HepG2 (cell line): ENCODE results near the gene DENND2A. TPM values are rescaled to one million over a fixed set of nuclear protein-coding genes. Genes with fewer than 3 reads are reported as not detected.
A peak's percentile ranks its signal among the peaks of the same experiment; 100 is the strongest.

Experiments used
- ADNP ChIP-seq: sonication (generic); formaldehyde crosslinking; IDR thresholded peaks from 2 replicates; pipeline ENCODE4 v1.4.0; 2020; ENCODE audit warnings: missing genetic modification reagents
- ATF7 ChIP-seq, 2 experiments: fragments of 450-650 bp in 1 of 2; sonication (generic) in 1 of 2; formaldehyde crosslinking in 1 of 2; IDR thresholded peaks; 2 replicates each; pipeline versions ENCODE4 v1.4.0 to v1.6.1; 2016 to 2020; ENCODE audit warnings: antibody characterized with exemption in 1 of 2, mild to moderate bottlenecking in 1 of 2, missing genetic modification reagents in 1 of 2
- CC2D1A ChIP-seq: sonication (generic); formaldehyde crosslinking; IDR thresholded peaks from 2 replicates; pipeline ENCODE4 v1.8.1; 2023; ENCODE audit warnings: mild to moderate bottlenecking, missing genetic modification reagents
- DNMT1 ChIP-seq: sonication (generic); formaldehyde crosslinking; IDR thresholded peaks from 2 replicates; pipeline ENCODE4 v1.5.1; 2020; ENCODE audit warnings: mild to moderate bottlenecking, missing genetic modification reagents
- DZIP1 ChIP-seq: sonication (generic); formaldehyde crosslinking; IDR thresholded peaks from 2 replicates; pipeline ENCODE4 v1.5.0; 2020; ENCODE audit warnings: mild to moderate bottlenecking, missing genetic modification reagents
- FLYWCH1 ChIP-seq: sonication (generic); formaldehyde crosslinking; IDR thresholded peaks from 2 replicates; pipeline ENCODE4 v1.8.1; 2023; ENCODE audit warnings: mild to moderate bottlenecking, missing genetic modification reagents
- NCOA1 ChIP-seq: sonication (generic); formaldehyde crosslinking; IDR thresholded peaks from 2 replicates; pipeline ENCODE4 v1.9.0; 2021; ENCODE audit warnings: missing genetic modification reagents
- PHB2 ChIP-seq: fragments of 450-650 bp; IDR thresholded peaks from 2 replicates; pipeline ENCODE4 v1.6.1; 2018; ENCODE audit not compliant: partially characterized antibody
- SAP130 ChIP-seq: IDR thresholded peaks from 2 replicates; pipeline ENCODE4 v1.6.1; 2016; ENCODE audit warnings: low read depth
- SMC3 ChIP-seq: IDR thresholded peaks from 2 replicates; pipeline ENCODE4 v1.6.1; 2011; ENCODE audit warnings: low read length, improper control_type of control experiment
- SP140L ChIP-seq: sonication (generic); formaldehyde crosslinking; IDR thresholded peaks from 2 replicates; pipeline ENCODE4 v1.4.0; 2020; ENCODE audit warnings: missing genetic modification reagents, borderline replicate concordance
- TARDBP ChIP-seq: sonication (generic); formaldehyde crosslinking; IDR thresholded peaks from 2 replicates; pipeline ENCODE4 v1.8.0; 2022; ENCODE audit warnings: mild to moderate bottlenecking, missing genetic modification reagents
- ZBTB34 ChIP-seq: sonication (generic); formaldehyde crosslinking; IDR thresholded peaks from 2 replicates; pipeline ENCODE4 v1.8.0; 2022; ENCODE audit warnings: mild to moderate bottlenecking, missing genetic modification reagents
- ZNF292 ChIP-seq: sonication (generic); formaldehyde crosslinking; IDR thresholded peaks from 2 replicates; pipeline ENCODE4 v1.8.1; 2022; ENCODE audit warnings: mild to moderate bottlenecking, low read depth, missing genetic modification reagents, borderline replicate concordance
- ZNF335 ChIP-seq: sonication (generic); formaldehyde crosslinking; IDR thresholded peaks from 2 replicates; pipeline ENCODE4 v1.4.0; 2020; ENCODE audit warnings: missing genetic modification reagents
- ZNF354B ChIP-seq: sonication (generic); formaldehyde crosslinking; IDR thresholded peaks from 2 replicates; pipeline ENCODE4 v1.8.0; 2022; ENCODE audit warnings: mild to moderate bottlenecking, missing genetic modification reagents
- ZNF546 ChIP-seq: sonication (generic); formaldehyde crosslinking; conservative IDR thresholded peaks from 2 replicates; pipeline ENCODE4 v1.8.1; 2023; ENCODE audit warnings: mild to moderate bottlenecking, missing genetic modification reagents
- ZNF740 ChIP-seq: sonication (generic); formaldehyde crosslinking; IDR thresholded peaks from 2 replicates; pipeline ENCODE4 v1.4.0; 2020; ENCODE audit warnings: missing genetic modification reagents
- ZNF788 ChIP-seq: sonication (generic); formaldehyde crosslinking; IDR thresholded peaks from 2 replicates; pipeline ENCODE4 v1.5.0; 2020; ENCODE audit warnings: mild to moderate bottlenecking, missing genetic modification reagents, borderline replicate concordance
- polyA plus RNA-seq, 8 experiments: library from polyadenylated mRNA; depleted of rRNA in 3 of 8; stranded (reverse) in 7 of 8; unstranded in 1 of 8; fragments of >200 nt; fragmentation: Illumina TruSeq in 4 of 8; extraction: Trizol in 4 of 8; gene quantifications; 2 replicates each; pipeline versions ENCODE4 v1.2.1 to v1.2.3, GENCODE V29; 2011 to 2016; ENCODE audit warnings: low read depth in 4 of 8, missing spikeins in 1 of 8, mixed read lengths in 1 of 8; ENCODE audit not compliant: insufficient read depth in 1 of 8
- total RNA-seq, 5 experiments: library from RNA; depleted of rRNA; stranded (reverse); fragments of >200 nt; fragmentation: Illumina TruSeq; extraction: Trizol; gene quantifications; 2 replicates each; pipeline ENCODE4 v1.2.3, GENCODE V29; 2016; ENCODE audit warnings: low read depth in 1 of 5
- TF ChIP-seq, protein P1 (sequence below): conservative IDR thresholded peaks from 2 replicates; pipeline ENCODE4 v1.6.1; 2018; ENCODE audit warnings: missing genetic modification reagents
- TF ChIP-seq, protein P2 (sequence below): sonication (generic); formaldehyde crosslinking; conservative IDR thresholded peaks from 2 replicates; pipeline ENCODE4 v1.5.0; 2020; ENCODE audit warnings: missing genetic modification reagents

The DENND2A gene
- total and polyA plus RNA-seq, 2 of the 13 experiments (the other 11 are each of a cell fraction or from before 2014, with no cell fraction given) = not detected

DNA sequence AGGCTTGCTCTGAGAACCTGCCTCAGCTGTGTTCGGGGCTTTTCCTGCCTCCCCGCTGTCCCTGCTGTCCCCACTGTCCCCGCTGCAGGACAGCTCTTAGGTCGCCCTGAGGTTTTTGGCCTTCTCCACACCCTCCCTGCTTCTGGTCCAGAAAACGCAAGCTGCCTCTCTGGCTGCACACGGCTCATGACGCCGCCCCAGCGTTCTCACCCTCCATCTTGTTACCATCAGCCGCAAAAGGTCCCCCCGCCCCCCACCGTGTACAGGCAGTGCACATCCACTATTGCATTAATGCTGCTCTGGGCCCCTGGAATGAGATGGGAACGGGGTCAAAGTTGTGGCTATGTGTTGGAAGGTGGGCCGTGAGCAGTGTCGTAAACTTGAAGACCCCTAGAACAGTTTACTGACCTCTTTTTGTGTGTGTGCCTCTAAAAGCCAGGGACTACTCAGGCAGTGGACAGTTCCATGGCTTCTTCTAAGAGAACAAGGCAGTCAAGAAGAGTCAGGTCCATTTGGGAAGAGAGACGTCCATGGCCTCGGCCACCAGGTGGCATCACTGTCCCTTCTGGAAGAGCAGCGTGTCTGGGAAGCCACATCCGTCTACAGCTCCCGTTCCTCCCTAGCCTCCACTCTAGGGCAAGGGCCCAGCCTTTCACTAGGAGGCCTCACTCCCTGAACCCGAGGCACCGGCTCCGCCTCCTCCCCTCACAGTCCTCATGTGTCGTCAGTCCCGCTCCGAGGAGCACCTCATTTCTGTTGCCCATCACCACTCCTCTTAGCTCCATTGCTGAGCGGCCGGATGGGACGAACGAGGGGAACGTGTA, 122.9 kb downstream of the DENND2A start (continued):
- no peak for TF ChIP-seq PHB2
- no peak for TF ChIP-seq DZIP1
- TF ChIP-seq, protein P1, sequence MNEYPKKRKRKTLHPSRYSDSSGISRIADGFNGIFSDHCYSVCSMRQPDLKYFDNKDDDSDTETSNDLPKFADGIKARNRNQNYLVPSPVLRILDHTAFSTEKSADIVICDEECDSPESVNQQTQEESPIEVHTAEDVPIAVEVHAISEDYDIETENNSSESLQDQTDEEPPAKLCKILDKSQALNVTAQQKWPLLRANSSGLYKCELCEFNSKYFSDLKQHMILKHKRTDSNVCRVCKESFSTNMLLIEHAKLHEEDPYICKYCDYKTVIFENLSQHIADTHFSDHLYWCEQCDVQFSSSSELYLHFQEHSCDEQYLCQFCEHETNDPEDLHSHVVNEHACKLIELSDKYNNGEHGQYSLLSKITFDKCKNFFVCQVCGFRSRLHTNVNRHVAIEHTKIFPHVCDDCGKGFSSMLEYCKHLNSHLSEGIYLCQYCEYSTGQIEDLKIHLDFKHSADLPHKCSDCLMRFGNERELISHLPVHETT (CRISPR knock-in tag) = no peak
- TF ChIP-seq DNMT1 (CRISPR knock-in tag) = no peak
- TF ChIP-seq ZNF292 (CRISPR knock-in tag) = no peak
- TF ChIP-seq NCOA1 = no peak
- no peak for TF ChIP-seq ADNP (CRISPR knock-in tag)
- TF ChIP-seq FLYWCH1 (CRISPR knock-in tag) = no peak
- TF ChIP-seq CC2D1A (CRISPR knock-in tag) = no peak
- TF ChIP-seq ZNF546 (CRISPR knock-in tag) = no peak; the same call in 1 of the 2 replicates
- TF ChIP-seq TARDBP (CRISPR knock-in tag) = no peak
- no peak for TF ChIP-seq ZBTB34 (CRISPR knock-in tag)
- peak; percentile 99 for TF ChIP-seq SMC3
- TF ChIP-seq, protein P2, sequence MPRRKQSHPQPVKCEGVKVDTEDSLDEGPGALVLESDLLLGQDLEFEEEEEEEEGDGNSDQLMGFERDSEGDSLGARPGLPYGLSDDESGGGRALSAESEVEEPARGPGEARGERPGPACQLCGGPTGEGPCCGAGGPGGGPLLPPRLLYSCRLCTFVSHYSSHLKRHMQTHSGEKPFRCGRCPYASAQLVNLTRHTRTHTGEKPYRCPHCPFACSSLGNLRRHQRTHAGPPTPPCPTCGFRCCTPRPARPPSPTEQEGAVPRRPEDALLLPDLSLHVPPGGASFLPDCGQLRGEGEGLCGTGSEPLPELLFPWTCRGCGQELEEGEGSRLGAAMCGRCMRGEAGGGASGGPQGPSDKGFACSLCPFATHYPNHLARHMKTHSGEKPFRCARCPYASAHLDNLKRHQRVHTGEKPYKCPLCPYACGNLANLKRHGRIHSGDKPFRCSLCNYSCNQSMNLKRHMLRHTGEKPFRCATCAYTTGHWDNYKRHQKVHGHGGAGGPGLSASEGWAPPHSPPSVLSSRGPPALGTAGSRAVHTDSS (CRISPR knock-in tag) = no peak
- peak; percentile 32; the same call in 1 of the 2 replicates for TF ChIP-seq SAP130 (CRISPR knock-in tag)
- TF ChIP-seq ZNF740 (CRISPR knock-in tag) = no peak
- no peak for TF ChIP-seq ATF7 (IDR thresholded peaks at IDR 0.05)
- TF ChIP-seq ATF7 (CRISPR knock-in tag; IDR thresholded peaks at IDR 0.05) = no peak
- no peak for TF ChIP-seq SP140L (CRISPR knock-in tag)
- TF ChIP-seq ZNF335 (CRISPR knock-in tag) = no peak
- TF ChIP-seq ZNF354B (CRISPR knock-in tag) = no peak
- TF ChIP-seq ZNF788 (CRISPR knock-in tag) = peak; percentile 23; the same call in 1 of the 2 replicates
